Progenitor cell of endocrine pancreas (in vitro differentiated cells): ENCODE data around the gene FAM3C. TPM values are rescaled to one million over a fixed set of nuclear protein-coding genes. Genes with fewer than 3 reads are reported as not detected.

Experiments used
- total RNA-seq: library from RNA; stranded (reverse); gene quantifications from 2 replicates; pipeline ENCODE4 v1.2.1, GENCODE V29; 2021

FAM3C gene
- total RNA-seq, 1 donor from 2014 or later: 39.1 TPM

Other genes with a start within 250 kb of the FAM3C start
- gene WNT16, start 67.3 kb downstream of the FAM3C start, total RNA-seq: not detected in 2 replicates